Measurements from ENCODE around the gene TMA7B.

The TMA7B gene

GRCh38 chr22:39931251-39931650 lies 28.9 kb upstream of the TMA7B start:
- TF ChIP-seq CTCF (IDR thresholded peaks at IDR 0.05; ENCODE audit: poor library complexity, severe bottlenecking): no peak
- Histone ChIP-seq H3K27ac (ENCODE audit: poor library complexity, severe bottlenecking) (no peak overlapping the region), H3K4me1 (ENCODE audit: insufficient read depth, poor library complexity, severe bottlenecking) (peaks cover 8% of the 10 kb centered on the region), H3K9me3 (ENCODE audit: severe bottlenecking) (no peaks in the 10 kb centered on the region), H3K36me3 (ENCODE audit: low read depth) (no peaks in the 10 kb centered on the region), H3K4me3 (ENCODE audit: severe bottlenecking) (no peak overlapping the region), H3K27me3 (ENCODE audit: insufficient read depth, poor library complexity, severe bottlenecking) (peaks cover 15% of the 10 kb centered on the region)
- DNase-seq (ENCODE audit: low spot score): no peak
- no peak for ATAC-seq (ENCODE audit: low read depth)

- no peak for ATAC-seq (ENCODE audit: low read depth)
- Histone ChIP-seq H3K27ac (ENCODE audit: poor library complexity, severe bottlenecking) (no peak overlapping the region), H3K4me3 (ENCODE audit: severe bottlenecking) (no peak overlapping the region), H3K9me3 (ENCODE audit: severe bottlenecking) (no peaks in the 10 kb centered on the region), H3K36me3 (ENCODE audit: low read depth) (no peaks in the 10 kb centered on the region), H3K4me1 (ENCODE audit: insufficient read depth, poor library complexity, severe bottlenecking) (peaks cover 8% of the 10 kb centered on the region), H3K27me3 (ENCODE audit: insufficient read depth, poor library complexity, severe bottlenecking) (peaks cover 19% of the 10 kb centered on the region)
- no peak for DNase-seq (ENCODE audit: low spot score)
- no peak for TF ChIP-seq CTCF (IDR thresholded peaks at IDR 0.05; ENCODE audit: poor library complexity, severe bottlenecking)
Measured at GRCh38 chr22:39932166-39932565, 28.0 kb upstream of the TMA7B start.

GRCh38 chr22:39932918-39933649 lies 27.1 kb upstream of the TMA7B start:
- Histone ChIP-seq H3K27me3 (ENCODE audit: insufficient read depth, poor library complexity, severe bottlenecking) (peaks cover 21% of the 10 kb centered on the region), H3K36me3 (ENCODE audit: low read depth) (no peaks in the 10 kb centered on the region), H3K27ac (ENCODE audit: poor library complexity, severe bottlenecking) (no peak overlapping the region), H3K9me3 (ENCODE audit: severe bottlenecking) (no peaks in the 10 kb centered on the region), H3K4me1 (ENCODE audit: insufficient read depth, poor library complexity, severe bottlenecking) (peaks cover 8% of the 10 kb centered on the region), H3K4me3 (ENCODE audit: severe bottlenecking) (no peak overlapping the region)
- DNase-seq (ENCODE audit: low spot score) (no peak), ATAC-seq (ENCODE audit: low read depth) (no peak)
- peak; percentile 42 for TF ChIP-seq CTCF (IDR thresholded peaks at IDR 0.05; ENCODE audit: poor library complexity, severe bottlenecking)

GRCh38 chr22:39933741-39934140 lies 26.5 kb upstream of the TMA7B start:
- TF ChIP-seq CTCF (IDR thresholded peaks at IDR 0.05; ENCODE audit: poor library complexity, severe bottlenecking): no peak
- no peak overlapping the region for H3K27ac ChIP-seq (ENCODE audit: poor library complexity, severe bottlenecking)
- no peaks in the 10 kb centered on the region for H3K9me3 ChIP-seq (ENCODE audit: severe bottlenecking)
- H3K36me3 ChIP-seq (ENCODE audit: low read depth): no peaks in the 10 kb centered on the region
- H3K4me1 ChIP-seq (ENCODE audit: insufficient read depth, poor library complexity, severe bottlenecking): peaks cover 4% of the 10 kb centered on the region
- peaks cover 23% of the 10 kb centered on the region for H3K27me3 ChIP-seq (ENCODE audit: insufficient read depth, poor library complexity, severe bottlenecking)
- no peak for ATAC-seq (ENCODE audit: low read depth)
- H3K4me3 ChIP-seq (ENCODE audit: severe bottlenecking): no peak overlapping the region
- no peak for DNase-seq (ENCODE audit: low spot score)

- Histone ChIP-seq H3K27me3 (ENCODE audit: insufficient read depth, poor library complexity, severe bottlenecking) (peaks cover 23% of the 10 kb centered on the region), H3K27ac (ENCODE audit: poor library complexity, severe bottlenecking) (no peak overlapping the region)
Measured at GRCh38 chr22:39935116-39935515, 25.1 kb upstream of the TMA7B start.

More at GRCh38 chr22:39935116-39935515, 25.1 kb upstream of the TMA7B start:
- no peaks in the 10 kb centered on the region for H3K4me1 ChIP-seq (ENCODE audit: insufficient read depth, poor library complexity, severe bottlenecking)
- no peak for DNase-seq (ENCODE audit: low spot score)
- no peak for ATAC-seq (ENCODE audit: low read depth)
- no peak for TF ChIP-seq CTCF (IDR thresholded peaks at IDR 0.05; ENCODE audit: poor library complexity, severe bottlenecking)
- no peaks in the 10 kb centered on the region for H3K9me3 ChIP-seq (ENCODE audit: severe bottlenecking)
- H3K4me3 ChIP-seq (ENCODE audit: severe bottlenecking): no peak overlapping the region
- H3K36me3 ChIP-seq (ENCODE audit: low read depth): no peaks in the 10 kb centered on the region
